Measurements from ENCODE around the gene DCUN1D2.

DNA sequence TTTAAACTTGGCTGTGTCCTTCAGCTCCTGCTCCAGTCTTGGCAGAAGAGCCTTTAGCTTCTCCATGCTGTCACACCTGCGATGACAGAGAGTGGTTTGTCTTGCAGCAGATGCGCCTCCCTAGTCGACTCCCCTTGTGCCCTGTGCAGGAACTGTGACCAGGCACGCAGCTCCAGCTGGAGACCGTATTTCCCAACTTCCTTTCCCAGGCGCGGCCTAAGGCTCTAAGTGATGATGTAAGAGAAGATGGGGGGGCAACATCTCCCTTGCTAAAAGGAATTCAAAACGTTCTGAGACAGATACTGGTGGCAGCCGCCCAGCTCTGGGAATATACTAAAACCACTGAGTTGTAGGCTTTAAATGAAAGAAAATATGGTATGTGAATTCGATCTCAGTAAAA is 16.3 kb downstream of the DCUN1D2 start:
- TF ChIP-seq, protein P1, sequence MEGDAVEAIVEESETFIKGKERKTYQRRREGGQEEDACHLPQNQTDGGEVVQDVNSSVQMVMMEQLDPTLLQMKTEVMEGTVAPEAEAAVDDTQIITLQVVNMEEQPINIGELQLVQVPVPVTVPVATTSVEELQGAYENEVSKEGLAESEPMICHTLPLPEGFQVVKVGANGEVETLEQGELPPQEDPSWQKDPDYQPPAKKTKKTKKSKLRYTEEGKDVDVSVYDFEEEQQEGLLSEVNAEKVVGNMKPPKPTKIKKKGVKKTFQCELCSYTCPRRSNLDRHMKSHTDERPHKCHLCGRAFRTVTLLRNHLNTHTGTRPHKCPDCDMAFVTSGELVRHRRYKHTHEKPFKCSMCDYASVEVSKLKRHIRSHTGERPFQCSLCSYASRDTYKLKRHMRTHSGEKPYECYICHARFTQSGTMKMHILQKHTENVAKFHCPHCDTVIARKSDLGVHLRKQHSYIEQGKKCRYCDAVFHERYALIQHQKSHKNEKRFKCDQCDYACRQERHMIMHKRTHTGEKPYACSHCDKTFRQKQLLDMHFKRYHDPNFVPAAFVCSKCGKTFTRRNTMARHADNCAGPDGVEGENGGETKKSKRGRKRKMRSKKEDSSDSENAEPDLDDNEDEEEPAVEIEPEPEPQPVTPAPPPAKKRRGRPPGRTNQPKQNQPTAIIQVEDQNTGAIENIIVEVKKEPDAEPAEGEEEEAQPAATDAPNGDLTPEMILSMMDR (IDR thresholded peaks at IDR 0.05 in 8 of 11, conservative IDR thresholded peaks at IDR 0.05 in 3 of 11) = peak in 1 of 11 experiments; percentile 11
- no peak for TF ChIP-seq POLR2A (IDR thresholded peaks at IDR 0.05)

Data from spleen (tissue), 7 donors.